K562 (cell line): ENCODE data around the gene MRPL27. TPM values are rescaled to one million over a fixed set of nuclear protein-coding genes. Genes with fewer than 3 reads are reported as not detected.
A peak's percentile ranks its signal among the peaks of the same experiment; 100 is the strongest.

Source experiments
- BRCA1 ChIP-seq, 2 experiments: fragments of 450-650 bp in 1 of 2; sonication (generic) in 1 of 2; formaldehyde crosslinking in 1 of 2; IDR thresholded peaks; 2 replicates each; pipeline versions ENCODE4 v1.5.0 to v1.6.1; 2017 to 2020; ENCODE audit warnings: mild to moderate bottlenecking in 1 of 2, missing genetic modification reagents in 1 of 2
- E2F6 ChIP-seq, 2 experiments: IDR thresholded peaks; 2 replicates each; pipeline ENCODE4 v1.6.1; 2011; ENCODE audit warnings: borderline replicate concordance in 1 of 2, control low read depth in 1 of 2, low read depth in 1 of 2, low read length in 1 of 2, mild to moderate bottlenecking in 1 of 2, mixed read lengths in 1 of 2, moderate library complexity in 1 of 2; ENCODE audit not compliant: insufficient read depth in 1 of 2, insufficient read length in 1 of 2, poor library complexity in 1 of 2, severe bottlenecking in 1 of 2; ENCODE audit errors: extremely low read depth in 1 of 2
- ELF4 ChIP-seq: fragments of 450-650 bp; formaldehyde crosslinking; IDR thresholded peaks from 2 replicates; pipeline ENCODE4 v1.4.0; 2022; ENCODE audit warnings: missing genetic modification characterization
- GABPA ChIP-seq: fragments of 200-800 bp; sonication (Bioruptor generic); conservative IDR thresholded peaks from 2 replicates; pipeline ENCODE4 v1.6.1; 2016; ENCODE audit warnings: low read depth, missing genetic modification characterization, missing compliant biosample characterization
- POLR2AphosphoS2 ChIP-seq: IDR thresholded peaks from 2 replicates; pipeline ENCODE4 v1.6.1; 2012; ENCODE audit warnings: low read length, improper control_type of control experiment
- POU5F1 ChIP-seq: fragments of 150-350 bp; IDR thresholded peaks from 2 replicates; pipeline ENCODE4 v1.6.1; 2014; ENCODE audit warnings: borderline replicate concordance, low read length, low read depth, mild to moderate bottlenecking; ENCODE audit not compliant: partially characterized antibody
- SAFB2 ChIP-seq: fragments of 200-400 bp; formaldehyde crosslinking; IDR thresholded peaks from 2 replicates; pipeline ENCODE4 v1.6.1; 2018; ENCODE audit warnings: borderline replicate concordance, low read length, low read depth, moderate library complexity; ENCODE audit not compliant: severe bottlenecking
- THAP12 ChIP-seq: fragments of 250-450 bp; sonication (Bioruptor Pico); IDR thresholded peaks from 2 replicates; pipeline ENCODE4 v1.9.0; 2021; ENCODE audit warnings: mild to moderate bottlenecking, inconsistent platforms
- ZNF124 ChIP-seq: sonication (generic); formaldehyde crosslinking; IDR thresholded peaks from 2 replicates; pipeline ENCODE4 v1.8.1; 2022; ENCODE audit warnings: missing genetic modification reagents
- ZNF277 ChIP-seq: fragments of 250-450 bp; sonication (Bioruptor Pico); IDR thresholded peaks from 2 replicates; pipeline ENCODE4 v1.8.0; 2022; ENCODE audit warnings: inconsistent platforms, mild to moderate bottlenecking, moderate library complexity, borderline replicate concordance
- ZNF407 ChIP-seq: fragments of 450-650 bp; IDR thresholded peaks from 2 replicates; pipeline ENCODE4 v1.6.1; 2016; ENCODE audit warnings: low read depth
- ZNF583 ChIP-seq: fragments of 250-450 bp; sonication (Bioruptor Pico); IDR thresholded peaks from 2 replicates; pipeline ENCODE4 v1.4.0; 2020
- ZSCAN29 ChIP-seq: fragments of 450-650 bp; IDR thresholded peaks from 2 replicates; pipeline ENCODE4 v1.6.1; 2017
- polyA plus RNA-seq, 8 experiments: library from polyadenylated mRNA; depleted of rRNA in 4 of 8; stranded (reverse) in 5 of 8; unstranded in 3 of 8; fragments of >200 nt; fragmentation: Nextera tagmentation in 2 of 8; fragmentation: Illumina TruSeq in 1 of 8; extraction: Ambion mirVana in 2 of 8; extraction: Trizol in 1 of 8; gene quantifications; 2 replicates each; pipeline versions ENCODE4 v1.2.1 to v1.2.3, GENCODE V29; 2011 to 2014; ENCODE audit warnings: inconsistent platforms in 1 of 8, missing spikeins in 1 of 8
- total RNA-seq, 7 experiments: library from RNA; depleted of rRNA in 6 of 7; stranded (reverse); fragments of >200 nt in 6 of 7; fragmentation: Illumina TruSeq in 2 of 7; extraction: Trizol in 2 of 7; gene quantifications; 2 replicates each; pipeline versions ENCODE4 v1.2.1 to v1.2.3, GENCODE V29; 2011 to 2021; ENCODE audit warnings: low replicate concordance in 1 of 7

Gene MRPL27
- total and polyA plus RNA-seq, 9 of the 15 experiments (the other 6 are each of a cell fraction or from before 2014, with no cell fraction given) = 96.3 to 401 (median 142) TPM

- TF ChIP-seq ZNF277 (CRISPR knock-in tag) (no peak), THAP12 (peak; percentile 98), ELF4 (CRISPR knock-in tag) (peak; percentile 96), POU5F1 (peak; percentile 30), SAFB2 (no peak), ZSCAN29 (no peak), BRCA1 (IDR thresholded peaks at IDR 0.05) (no peak), BRCA1 (CRISPR knock-in tag; IDR thresholded peaks at IDR 0.05) (no peak), POLR2AphosphoS2 (no peak), ZNF407 (no peak), ZNF583 (CRISPR knock-in tag) (no peak), GABPA (tag) (peak; percentile 91), ZNF124 (CRISPR knock-in tag) (no peak), E2F6 (IDR thresholded peaks at IDR 0.05; ENCODE audit: borderline replicate concordance in 1 of 2, extremely low read depth in 1 of 2, insufficient read depth in 1 of 2, insufficient read length in 1 of 2, low read depth in 1 of 2, low read length in 1 of 2, poor library complexity in 1 of 2, severe bottlenecking in 1 of 2) (peak; percentile 88 to 89)
Measured at GRCh38 chr17:50397111-50397918, 24.3 kb upstream of the MRPL27 start, which contains the start of gene LRRC59 (continued).
